Measurements from ENCODE around the gene BFAR. TPM values are rescaled to one million over a fixed set of nuclear protein-coding genes. Genes with fewer than 3 reads are reported as not detected.

BFAR gene
- total RNA-seq (2021; fragmentation: NEBNext Ultra II Directional; extraction: Animal tissue kit (Norgen Biotek cat#: 25700)), result 75.5 and 78.2 TPM in 2 replicates
- polyA plus RNA-seq (2011; rRNA removed), result 48.2 and 56.9 TPM in 2 replicates
- polyA plus RNA-seq (2011; cell fraction: cytosol; rRNA removed), result 68.9 TPM
- 26.3 TPM for polyA plus RNA-seq (2011; cell fraction: nucleus; rRNA removed)
- polyA plus RNA-seq (2012, experiment 1 of 2), result 63.0 to 79.8 TPM (median 65.8 TPM) in 4 replicates
- polyA plus RNA-seq (2012, experiment 2 of 2), result 50.3 TPM
- 85.5 TPM for polyA plus RNA-seq (2013, experiment 1 of 2)
- polyA plus RNA-seq (2013, experiment 2 of 2), result 95.9 TPM
- polyA minus RNA-seq (2011; rRNA and poly(A)+ RNA removed), result 88.5 and 101 TPM in 2 replicates
- polyA minus RNA-seq (2011; cell fraction: cytosol; rRNA and poly(A)+ RNA removed), result 47.0 TPM
- polyA minus RNA-seq (2011; cell fraction: nucleus; rRNA and poly(A)+ RNA removed), result 43.1 TPM
- long read RNA-seq, experiment 1, transcript BFAR-210 (3 exons, 1,177 nt), result minor isoform, 5 of 93 reads
- long read RNA-seq, experiment 1, transcript BFAR-203 (4 exons, 1,414 nt), result minor isoform, 14 of 93 reads
- long read RNA-seq, experiment 1, transcript BFAR-201 (8 exons, 3,039 nt), result major isoform, 17 of 93 reads
- long read RNA-seq, experiment 1, partial matches to known transcripts, result 51 of 93 reads
- long read RNA-seq, experiment 1, other reads (novel, unspliced or antisense), result 5 of 93 reads
- long read RNA-seq, experiment 2, transcript BFAR-203 (4 exons, 1,414 nt), result major isoform, 63 of 237 reads
- long read RNA-seq, experiment 2, transcript BFAR-201 (8 exons, 3,039 nt), result minor isoform, 49 of 237 reads
- long read RNA-seq, experiment 2, partial matches to known transcripts, result 108 of 237 reads
- long read RNA-seq, experiment 2, other reads (novel, unspliced or antisense), result 13 of 237 reads

GRCh38 chr16:14632693-14633569 lies at the start of gene BFAR:
Gene BFAR, plus strand, starts transcription at chr16:14632951. Its CDS starts 11,396 bp downstream, at chr16:14644347.
- Histone ChIP-seq H2BK15ac (ENCODE audit: low read length) (no peak within 1 kb of the TSS), H3K79me1 (ENCODE audit: low read depth, low read length) (no peaks in the 10 kb centered on the region), H3K18ac (ENCODE audit: extremely low read depth, low read length) (peak within 1 kb of the TSS; percentile 40; the same call in 1 of the 2 replicates), H4K8ac (ENCODE audit: extremely low read depth, insufficient read depth, low read length) (peak within 1 kb of the TSS; percentile 90; the same call in 1 of the 2 replicates), H3K27ac (ENCODE audit: low read depth, low read length) (peak within 1 kb of the TSS; percentile 86), H3K14ac (ENCODE audit: insufficient read length) (no peak within 1 kb of the TSS), H3K9ac (replicated peaks in 1 of 4; ENCODE audit: extremely low read depth in 1 of 4, low read depth in 3 of 4, low read length in 3 of 4) (peak within 1 kb of the TSS; percentile 84 to 97 (median 90)), H3K27me3 (replicated peaks in 1 of 4; ENCODE audit: control insufficient read depth in 3 of 4, extremely low read depth in 1 of 4, insufficient read depth in 3 of 4, low read length in 3 of 4) (no peaks in the 10 kb centered on the region), H2BK5ac (ENCODE audit: low read depth, low read length) (peak within 1 kb of the TSS; percentile 96), H3K4me3 (ENCODE audit: extremely low read depth in 1 of 4, insufficient read depth in 2 of 4, low read depth in 3 of 4, low read length in 4 of 4) (peak within 1 kb of the TSS; percentile 86 to 98 (median 96)), H3K23me2 (ENCODE audit: low read depth, low read length) (peaks cover 8% of the 10 kb centered on the region), H2BK20ac (ENCODE audit: low read length) (no peak within 1 kb of the TSS), H2BK120ac (replicated peaks; ENCODE audit: low read depth, low read length) (peak within 1 kb of the TSS; percentile 61), H4K5ac (ENCODE audit: insufficient read length, low read depth, low read length) (peak within 1 kb of the TSS; percentile 74), H3K9me3 (ENCODE audit: insufficient read depth in 2 of 2, low read depth in 1 of 2, low read length in 1 of 2) (no peaks in the 10 kb centered on the region), H3K56ac (replicated peaks; ENCODE audit: insufficient read length, low read depth, low read length) (peak within 1 kb of the TSS; percentile 70), H3K23ac (ENCODE audit: insufficient read length) (no peak within 1 kb of the TSS), H2AK5ac (ENCODE audit: low read depth, low read length) (peak within 1 kb of the TSS; percentile 84), H2AFZ (ENCODE audit: low read length) (no peak within 1 kb of the TSS), H2BK12ac (ENCODE audit: low read depth, low read length) (peak within 1 kb of the TSS; percentile 77; the same call in 1 of the 2 replicates), H3K4me1 (replicated peaks in 1 of 4; ENCODE audit: control insufficient read depth in 3 of 4, insufficient read depth in 4 of 4, low read length in 3 of 4) (peaks cover 16 to 23% (median 23%) of the 10 kb centered on the region in 4 experiments), H3K4me2 (ENCODE audit: insufficient read depth in 1 of 2, low read depth in 2 of 2, low read length in 2 of 2) (peak within 1 kb of the TSS; percentile 89 to 91), H3K36me3 (ENCODE audit: control insufficient read depth in 2 of 4, insufficient read depth in 4 of 4, low read length in 3 of 4) (peaks cover 0 to 10% (median under 1%) of the 10 kb centered on the region in 4 experiments; a peak in 4 of 8 replicates), H3K4ac (replicated peaks; ENCODE audit: insufficient read length, low read depth, low read length) (no peak within 1 kb of the TSS), H3K79me2 (ENCODE audit: control insufficient read depth in 1 of 2, insufficient read depth in 2 of 2, low read length in 2 of 2) (peaks cover 7 to 49% of the 10 kb centered on the region in 2 experiments; a peak in 3 of 4 replicates), H4K20me1 (replicated peaks in 1 of 2; ENCODE audit: control insufficient read depth in 1 of 2, insufficient read depth in 2 of 2, low read length in 2 of 2) (peaks cover 0 to 2% of the 10 kb centered on the region in 2 experiments), H4K91ac (replicated peaks; ENCODE audit: insufficient read length, low read length) (peak within 1 kb of the TSS; percentile 77)
- CTCF ChIA-PET (ENCODE audit: partially characterized antibody), result no interaction called here
- DNase-seq (ENCODE audit: low read depth in 1 of 2, low spot score in 2 of 2) (peak; percentile 95 to 98), FAIRE-seq (no peak)
- POLR2A ChIA-PET (ENCODE audit: partially characterized antibody), result interaction anchor here (0.8 to 2.5 kb wide), 11 partner anchors 9 to 461 kb away, joined by 3 to 9 read pairs (median 3); partner anchors contain the start of gene RRN3
- 3% methylated on average over 47 of the region's 69 CpGs; no CpG with 5 or more reads in 1 of the 2 experiments for WGBS, 2 experiments (ENCODE audit: extremely low coverage in 1 of 2, insufficient coverage in 1 of 2, insufficient read length in 1 of 2, insufficient replicate concordance in 2 of 2, low coverage in 1 of 2, low lambda C conversion rate in 2 of 2, missing lambda C conversion rate in 1 of 2)
- TF ChIP-seq TAF1 (IDR thresholded peaks at IDR 0.05; ENCODE audit: low read depth, low read length) (peak; percentile 100), USF2 (IDR thresholded peaks at IDR 0.05; ENCODE audit: low read length) (peak; percentile 49; the same call in 1 of the 2 replicates), JUN (IDR thresholded peaks at IDR 0.05; ENCODE audit: low read depth, low read length) (no peak), E2F6 (IDR thresholded peaks at IDR 0.05) (0 out of 2 replicates have a peak, but pooled peaks have one; percentile 31), HDAC6 (IDR thresholded peaks at IDR 0.05; ENCODE audit: low read depth, low read length) (no peak)
